Endodermal cell (in vitro differentiated cells): Measurements from ENCODE around the gene TMEM144. TPM values are rescaled to one million over a fixed set of nuclear protein-coding genes. Genes with fewer than 3 reads are reported as not detected.
"Not testable (repeated sequence)": the region's sequence is repeated elsewhere in the genome, so short reads cannot be mapped to it uniquely, and the experiment has no call there.

ENCODE experiments used
- DNase-seq: peaks from one replicate; pipeline ENCODE4 v3.0.0-alpha.2; 2017
- H3K27ac ChIP-seq: 2 replicates; pipeline ENCODE4 v1.5.1; 2013; ENCODE audit warnings: mild to moderate bottlenecking, low read depth, low read length, moderate library complexity
- H3K27me3 ChIP-seq: 2 replicates; pipeline ENCODE4 v1.6.1; 2013; ENCODE audit warnings: mild to moderate bottlenecking, low read length, moderate library complexity; ENCODE audit not compliant: insufficient read depth, control insufficient read depth, poor library complexity, severe bottlenecking
- H3K36me3 ChIP-seq: 2 replicates; pipeline ENCODE4 v1.7.0; 2013; ENCODE audit warnings: mild to moderate bottlenecking, low read length, moderate library complexity; ENCODE audit not compliant: control insufficient read depth, insufficient read depth
- H3K4me1 ChIP-seq: one replicate; pipeline ENCODE4 v1.7.0; 2013; ENCODE audit warnings: low read length; ENCODE audit not compliant: control insufficient read depth, insufficient read depth
- H3K4me3 ChIP-seq: 2 replicates; pipeline ENCODE4 v1.5.1; 2013; ENCODE audit warnings: mild to moderate bottlenecking, low read length, moderate library complexity
- H3K9ac ChIP-seq: 2 replicates; pipeline ENCODE4 v1.6.1; 2013; ENCODE audit warnings: mild to moderate bottlenecking, low read length, moderate library complexity; ENCODE audit not compliant: poor library complexity, severe bottlenecking; ENCODE audit errors: extremely low read depth
- H3K9me3 ChIP-seq: 2 replicates; pipeline ENCODE4 v1.6.1; 2013; ENCODE audit warnings: mild to moderate bottlenecking, low read length, moderate library complexity; ENCODE audit not compliant: control insufficient read depth
- H3K27ac Mint-ChIP-seq: 2 replicates; pipeline ENCODE4 v1.8.0; 2020; ENCODE audit warnings: mixed read lengths
- H3K27me3 Mint-ChIP-seq: 2 replicates; pipeline ENCODE4 v1.8.0; 2021; ENCODE audit warnings: mild to moderate bottlenecking, mixed read lengths; ENCODE audit not compliant: insufficient read depth
- H3K36me3 Mint-ChIP-seq: 2 replicates; pipeline ENCODE4 v1.8.0; 2020; ENCODE audit warnings: low read depth, mixed read lengths
- H3K4me1 Mint-ChIP-seq: 2 replicates; pipeline ENCODE4 v1.8.0; 2020; ENCODE audit warnings: mixed read lengths
- H3K4me3 Mint-ChIP-seq: 2 replicates; pipeline ENCODE4 v1.8.0; 2020; ENCODE audit warnings: mild to moderate bottlenecking, moderate library complexity, mixed read lengths
- H3K9me3 Mint-ChIP-seq: 2 replicates; pipeline ENCODE4 v1.8.0; 2020; ENCODE audit warnings: mild to moderate bottlenecking, mixed read lengths
- WGBS, 2 experiments: methylation state at CpG; one replicate each; pipeline versions ENCODE4 v1.1.5 to v1.1.7; 2013; ENCODE audit warnings: missing lambda C conversion rate in 2 of 2, mixed read lengths in 1 of 2; ENCODE audit not compliant: insufficient coverage in 1 of 2, insufficient read length in 1 of 2; 5-methylcytosine and 5-hydroxymethylcytosine counted together
- total RNA-seq, 2 donors: library from RNA; stranded (reverse); fragmentation: NEBNext Ultra II Directional in 1 of 2; extraction: Animal tissue kit (Norgen Biotek cat#: 25700) in 1 of 2; gene quantifications; 2 replicates in 1 of 2; 3 replicates in 1 of 2; pipeline ENCODE4 v1.2.1, GENCODE V29; 2021
- TF ChIP-seq, protein P1 (sequence below): fragments of 200-600 bp; sonication (generic); conservative IDR thresholded peaks from 2 replicates; pipeline ENCODE4 v1.5.0; 2021; ENCODE audit warnings: antibody characterized with exemption, mild to moderate bottlenecking

Gene TMEM144
- total RNA-seq, 2 donors from 2014 or later: 10.6 to 20.3 TPM

GRCh38 chr4:158214856-158215255 lies 4.6 kb downstream of the TMEM144 start:
- Mint-ChIP-seq H3K36me3 (peaks cover 3% of the 10 kb centered on the region), H3K9me3 (no peaks in the 10 kb centered on the region), H3K4me3 (no peak overlapping the region), H3K27ac (no peak overlapping the region), H3K27me3 (no peaks in the 10 kb centered on the region), H3K4me1 (peaks cover 9% of the 10 kb centered on the region)
- H3K9ac ChIP-seq: no peak overlapping the region
- TF ChIP-seq, protein P1, sequence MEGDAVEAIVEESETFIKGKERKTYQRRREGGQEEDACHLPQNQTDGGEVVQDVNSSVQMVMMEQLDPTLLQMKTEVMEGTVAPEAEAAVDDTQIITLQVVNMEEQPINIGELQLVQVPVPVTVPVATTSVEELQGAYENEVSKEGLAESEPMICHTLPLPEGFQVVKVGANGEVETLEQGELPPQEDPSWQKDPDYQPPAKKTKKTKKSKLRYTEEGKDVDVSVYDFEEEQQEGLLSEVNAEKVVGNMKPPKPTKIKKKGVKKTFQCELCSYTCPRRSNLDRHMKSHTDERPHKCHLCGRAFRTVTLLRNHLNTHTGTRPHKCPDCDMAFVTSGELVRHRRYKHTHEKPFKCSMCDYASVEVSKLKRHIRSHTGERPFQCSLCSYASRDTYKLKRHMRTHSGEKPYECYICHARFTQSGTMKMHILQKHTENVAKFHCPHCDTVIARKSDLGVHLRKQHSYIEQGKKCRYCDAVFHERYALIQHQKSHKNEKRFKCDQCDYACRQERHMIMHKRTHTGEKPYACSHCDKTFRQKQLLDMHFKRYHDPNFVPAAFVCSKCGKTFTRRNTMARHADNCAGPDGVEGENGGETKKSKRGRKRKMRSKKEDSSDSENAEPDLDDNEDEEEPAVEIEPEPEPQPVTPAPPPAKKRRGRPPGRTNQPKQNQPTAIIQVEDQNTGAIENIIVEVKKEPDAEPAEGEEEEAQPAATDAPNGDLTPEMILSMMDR: no peak
- no peaks in the 10 kb centered on the region for H3K36me3 ChIP-seq
- H3K4me3 ChIP-seq: no peak overlapping the region
- no peaks in the 10 kb centered on the region for H3K9me3 ChIP-seq
- 92 to 100% methylated on average over 1 of the region's 1 CpG for WGBS, 2 experiments
- no peak for DNase-seq
- H3K4me1 ChIP-seq: peaks cover 4% of the 10 kb centered on the region
- no peak overlapping the region for H3K27ac ChIP-seq
- H3K27me3 ChIP-seq: no peaks in the 10 kb centered on the region

DNA sequence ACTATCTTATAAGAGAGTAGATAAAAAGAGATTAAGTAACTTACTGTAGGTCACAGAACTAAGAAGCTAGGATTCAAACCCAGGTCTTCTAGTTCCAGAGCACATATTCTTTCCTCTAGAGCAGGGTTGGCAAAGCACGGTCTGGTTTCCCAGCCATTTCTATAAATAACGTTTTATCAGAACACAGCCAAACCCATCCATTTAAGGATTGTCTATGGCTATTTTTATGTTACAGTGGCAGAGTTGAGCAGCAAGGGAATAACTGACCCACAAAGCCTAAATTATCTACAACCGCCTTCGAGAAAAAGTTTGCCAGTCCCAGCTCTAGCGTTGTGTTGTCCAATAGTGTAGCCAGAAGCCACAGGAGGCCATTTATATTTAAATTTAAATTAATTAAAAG lies 7.5 kb downstream of the TMEM144 start:
- Mint-ChIP-seq H3K36me3 (peaks cover 3% of the 10 kb centered on the region), H3K9me3 (no peaks in the 10 kb centered on the region), H3K4me3 (no peak overlapping the region), H3K27ac (no peak overlapping the region), H3K4me1 (no peaks in the 10 kb centered on the region), H3K27me3 (no peaks in the 10 kb centered on the region)
- Histone ChIP-seq H3K27ac (no peak overlapping the region), H3K27me3 (no peaks in the 10 kb centered on the region), H3K9ac (no peak overlapping the region), H3K4me1 (no peaks in the 10 kb centered on the region), H3K9me3 (no peaks in the 10 kb centered on the region), H3K36me3 (no peaks in the 10 kb centered on the region), H3K4me3 (no peak overlapping the region)
- no peak for DNase-seq
- TF ChIP-seq, protein P1: no peak
- 90 to 100% methylated on average over 2 to 5 of the region's 5 CpGs for WGBS, 2 experiments

GRCh38 chr4:158219623-158220022 lies 9.3 kb downstream of the TMEM144 start:
- no peaks in the 10 kb centered on the region for H3K27me3 Mint-ChIP-seq
- Histone ChIP-seq H3K4me3 (no peak overlapping the region), H3K36me3 (no peaks in the 10 kb centered on the region), H3K4me1 (no peaks in the 10 kb centered on the region), H3K9me3 (no peaks in the 10 kb centered on the region), H3K27me3 (no peaks in the 10 kb centered on the region), H3K27ac (no peak overlapping the region), H3K9ac (no peak overlapping the region)
- DNase-seq: no peak
- TF ChIP-seq, protein P1: no peak
- H3K36me3 Mint-ChIP-seq: no peaks in the 10 kb centered on the region
- no peak overlapping the region for H3K4me3 Mint-ChIP-seq
- H3K9me3 Mint-ChIP-seq: no peaks in the 10 kb centered on the region
- H3K4me1 Mint-ChIP-seq: no peaks in the 10 kb centered on the region
- no peak overlapping the region for H3K27ac Mint-ChIP-seq
- WGBS, 2 experiments: 92 to 100% methylated on average over 1 of the region's 1 CpG

GRCh38 chr4:158224318-158224717 lies 14.0 kb downstream of the TMEM144 start:
- not testable (repeated sequence) for H3K4me1 ChIP-seq, H3K36me3 Mint-ChIP-seq, H3K9ac ChIP-seq, H3K27ac ChIP-seq, H3K36me3 ChIP-seq, H3K4me3 Mint-ChIP-seq, DNase-seq, H3K4me1 Mint-ChIP-seq, H3K27me3 ChIP-seq, H3K27me3 Mint-ChIP-seq, H3K27ac Mint-ChIP-seq, H3K9me3 ChIP-seq, H3K4me3 ChIP-seq, H3K9me3 Mint-ChIP-seq
- 96 to 97% methylated on average over 4 of the region's 4 CpGs for WGBS, 2 experiments

DNA sequence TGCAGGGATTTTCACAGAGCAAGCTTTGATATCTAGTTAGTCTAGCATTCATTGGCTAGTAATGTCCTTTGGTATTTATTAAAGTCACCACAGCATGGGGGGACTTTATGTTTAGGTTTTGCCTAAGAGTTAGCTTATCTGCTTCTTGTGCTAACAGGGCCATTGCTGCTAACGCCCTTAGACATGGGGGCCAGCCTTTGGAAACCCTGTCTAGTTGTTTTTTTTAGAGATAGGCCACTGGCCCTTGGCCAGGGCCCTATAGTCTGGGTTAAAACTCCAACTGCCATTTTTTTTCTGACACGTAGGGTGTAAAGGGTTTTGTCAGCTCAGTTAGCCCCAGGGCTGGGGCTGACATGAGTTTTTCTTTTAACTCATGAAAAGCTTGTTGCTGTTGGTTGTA lies 14.7 kb downstream of the TMEM144 start:
- not testable (repeated sequence) for H3K27ac Mint-ChIP-seq, H3K4me1 Mint-ChIP-seq, H3K4me1 ChIP-seq, H3K9me3 ChIP-seq, H3K27me3 Mint-ChIP-seq, H3K4me3 Mint-ChIP-seq, H3K9me3 Mint-ChIP-seq, H3K4me3 ChIP-seq, H3K36me3 ChIP-seq, H3K9ac ChIP-seq, H3K36me3 Mint-ChIP-seq, DNase-seq, H3K27ac ChIP-seq, H3K27me3 ChIP-seq
- WGBS, 2 experiments: 86 to 94% methylated on average over 1 to 2 of the region's 2 CpGs
